ENCODE results near the gene SHISA7. TPM values are rescaled to one million over a fixed set of nuclear protein-coding genes. Genes with fewer than 3 reads are reported as not detected.

SHISA7 gene
- total and polyA plus RNA-seq, 2 of the 4 experiments (the other 2 are of a cell fraction): not detected

GRCh38 chr19:55481794-55482155 is 38.7 kb upstream of the SHISA7 start:
- Histone ChIP-seq H2AFZ (replicated peaks; ENCODE audit: low read length, poor library complexity) (no peak overlapping the region), H2BK5ac (ENCODE audit: low read depth, low read length, poor library complexity, severe bottlenecking) (no peak overlapping the region), H2AK9ac (replicated peaks; ENCODE audit: low read depth, low read length, poor library complexity) (no peak overlapping the region), H3K56ac (ENCODE audit: extremely low read depth, insufficient read depth, low read length) (no peak overlapping the region), H3K14ac (replicated peaks; ENCODE audit: low read depth, low read length) (no peak overlapping the region), H2BK20ac (ENCODE audit: low read depth, low read length) (no peak overlapping the region), H3K27ac (ENCODE audit: insufficient read depth, low read length) (no peak overlapping the region), H4K20me1 (ENCODE audit: insufficient read depth, low read length) (no peaks in the 10 kb centered on the region; the same call in 1 of the 2 replicates), H3K4me2 (ENCODE audit: low read depth, low read length) (no peak overlapping the region), H3K4me3 (ENCODE audit: insufficient read depth, low read depth, low read length) (no peak overlapping the region), H3K23ac (ENCODE audit: low read depth, low read length) (no peak overlapping the region), H2BK15ac (ENCODE audit: low read depth, low read length) (no peak overlapping the region), H3K9me1 (ENCODE audit: insufficient read depth, low read length) (peaks cover 14% of the 10 kb centered on the region), H3K9me3 (ENCODE audit: control insufficient read depth, insufficient read depth, low read length) (no peaks in the 10 kb centered on the region), H3K18ac (ENCODE audit: low read depth, low read length) (no peak overlapping the region), H3K9ac (ENCODE audit: low read depth, low read length) (no peak overlapping the region), H4K5ac (ENCODE audit: low read depth, low read length) (no peak overlapping the region), H4K91ac (ENCODE audit: insufficient read depth, low read depth, low read length) (no peak overlapping the region), H3K79me1 (ENCODE audit: low read depth in 1 of 2, low read length in 2 of 2) (peaks cover 19 to 59% of the 10 kb centered on the region in 2 experiments), H3K36me3 (ENCODE audit: control insufficient read depth, insufficient read depth, low read length) (peaks cover 12% of the 10 kb centered on the region; the same call in 1 of the 2 replicates), H4K8ac (ENCODE audit: low read depth in 2 of 2, low read length in 2 of 2) (no peak overlapping the region), H3K27me3 (ENCODE audit: control insufficient read depth, insufficient read depth, low read length) (no peaks in the 10 kb centered on the region), H3K4me1 (ENCODE audit: control insufficient read depth, insufficient read depth, low read length) (peaks cover 17% of the 10 kb centered on the region), H2AK5ac (ENCODE audit: low read depth, low read length) (no peak overlapping the region), H2BK120ac (ENCODE audit: low read depth, low read length) (no peak overlapping the region), H3K4ac (ENCODE audit: low read depth, low read length) (no peak overlapping the region)
- intact Hi-C loops (cut with micrococcal nuclease) (no loop called here), dilution Hi-C loops (cut with HindIII; ENCODE audit: low sequenced_read_pairs, unreplicated experiment) (no loop called here), in situ Hi-C loops (cut with MboI; ENCODE audit: low sequenced_read_pairs) (loop anchor here (25.0 kb wide), 1 partner anchor 1019 kb away; the partner anchor contains the start of genes CDC42EP5 and LENG9)
- DNase-seq (no peak), ATAC-seq (ENCODE audit: low read depth) (no peak)
- ChIA-PET POLR2A (ENCODE audit: unreplicated experiment) (no interaction called here), CTCF (no interaction called here)
- 69% methylated on average over 8 of the region's 40 CpGs; no CpG with 5 or more reads in 1 of the 2 experiments for WGBS, 2 experiments (ENCODE audit: extremely low coverage in 2 of 2, insufficient read length in 1 of 2)
- no TSS peak for BruUV-seq (replicated peaks)
- TF ChIP-seq CTCF (conservative IDR thresholded peaks at IDR 0.05; ENCODE audit: low read depth, low read length): no peak
- no peak for TF ChIP-seq CHD1 (IDR thresholded peaks at IDR 0.05; ENCODE audit: low read depth, low read length)
- TF ChIP-seq SMC3 (IDR thresholded peaks at IDR 0.05; ENCODE audit: low read depth, low read length): no peak
- no peak for TF ChIP-seq CEBPB (IDR thresholded peaks at IDR 0.05; ENCODE audit: low read depth, low read length)
- TF ChIP-seq FOS (IDR thresholded peaks at IDR 0.05; ENCODE audit: low read depth, low read length): no peak
- TF ChIP-seq RAD21 (IDR thresholded peaks at IDR 0.05; ENCODE audit: low read length): no peak
- no peak for TF ChIP-seq MXI1 (IDR thresholded peaks at IDR 0.05; ENCODE audit: borderline replicate concordance, low read depth, low read length)
- no peak for TF ChIP-seq MAZ (IDR thresholded peaks at IDR 0.05; ENCODE audit: borderline replicate concordance, low read depth, low read length)
- TF ChIP-seq ELK1 (IDR thresholded peaks at IDR 0.05; ENCODE audit: borderline replicate concordance, low read depth, low read length): no peak

Measured in IMR-90 (cell line).